Natural killer cell (primary cell): Measurements from ENCODE around the gene WNT6. TPM values are rescaled to one million over a fixed set of nuclear protein-coding genes. Genes with fewer than 3 reads are reported as not detected.

Experiments
- ATAC-seq, 3 donors: fragments of 150-1000 bp in 2 of 3; fragments of 200-7000 bp in 1 of 3; cut with Tn5 transposase; 1 replicate in 1 of 3; 2 replicates in 2 of 3; pipeline ENCODE4 v1.10.0; 2021; ENCODE audit warnings: mild to moderate bottlenecking in 2 of 3, moderate library complexity in 2 of 3
- DNase-seq, 2 donors: peaks; one replicate each; pipeline versions ENCODE4 v3.0.0 to v3.0.0-alpha.2; 2013 to 2021; ENCODE audit warnings: mixed read lengths in 1 of 2
- H3K27ac ChIP-seq: one replicate; pipeline ENCODE4 v1.5.1; 2013; ENCODE audit warnings: mild to moderate bottlenecking, low read length
- H3K27me3 ChIP-seq: one replicate; pipeline ENCODE4 v1.6.1; 2013; ENCODE audit warnings: low read length; ENCODE audit not compliant: control insufficient read depth, insufficient read depth
- H3K36me3 ChIP-seq: one replicate; pipeline ENCODE4 v1.6.1; 2013; ENCODE audit warnings: low read length; ENCODE audit not compliant: control insufficient read depth, insufficient read depth
- H3K4me1 ChIP-seq: one replicate; pipeline ENCODE4 v1.6.1; 2013; ENCODE audit warnings: low read length; ENCODE audit not compliant: control insufficient read depth, insufficient read depth
- H3K4me3 ChIP-seq: one replicate; pipeline ENCODE4 v1.5.1; 2013; ENCODE audit warnings: low read length
- H3K9me3 ChIP-seq: one replicate; pipeline ENCODE4 v1.6.1; 2013; ENCODE audit warnings: low read length; ENCODE audit not compliant: control insufficient read depth, insufficient read depth
- H3K27ac Mint-ChIP-seq, 2 donors: one replicate each; pipeline ENCODE4 v1.8.0; 2022; ENCODE audit warnings: mild to moderate bottlenecking in 2 of 2, mixed read lengths in 2 of 2, moderate library complexity in 1 of 2
- H3K27me3 Mint-ChIP-seq, 2 donors: one replicate each; pipeline ENCODE4 v1.8.0; 2022; ENCODE audit warnings: low read depth in 2 of 2, mixed read lengths in 2 of 2
- H3K36me3 Mint-ChIP-seq: one replicate; pipeline ENCODE4 v1.8.0; 2022; ENCODE audit warnings: mixed read lengths
- H3K4me1 Mint-ChIP-seq, 2 donors: one replicate each; pipeline ENCODE4 v1.8.0; 2022; ENCODE audit warnings: mixed read lengths in 2 of 2
- H3K4me3 Mint-ChIP-seq: one replicate; pipeline ENCODE4 v1.8.0; 2022; ENCODE audit warnings: mild to moderate bottlenecking, moderate library complexity, mixed read lengths
- H3K9me3 Mint-ChIP-seq, 2 donors: one replicate each; pipeline ENCODE4 v1.8.0; 2022; ENCODE audit warnings: mixed read lengths in 2 of 2
- WGBS: methylation state at CpG from one replicate; pipeline ENCODE4 v1.1.7; 2013; ENCODE audit warnings: missing lambda C conversion rate; ENCODE audit not compliant: insufficient coverage; 5-methylcytosine and 5-hydroxymethylcytosine counted together
- intact Hi-C: fragments of 100-400 bp; cut with micrococcal nuclease; formaldehyde crosslinking; loops from one replicate; pipeline ENCODE4 v1.14.2; 2022
- total RNA-seq, 4 donors: library from RNA; stranded (reverse); fragments of 120-200 nt in 1 of 4; gene quantifications; one replicate each; pipeline versions ENCODE4 v1.2.3 to v1.2.4, GENCODE V29; 2013 to 2022
- TF ChIP-seq, protein P1 (sequence below): fragments of 200-600 bp; IDR thresholded peaks from one replicate; pipeline ENCODE4 v1.8.0; 2022; ENCODE audit warnings: antibody characterized with exemption

The WNT6 gene
- total RNA-seq, 3 donors from 2014 or later (not counting 1 experiment from before 2014, with no cell fraction given), result not detected

DNA sequence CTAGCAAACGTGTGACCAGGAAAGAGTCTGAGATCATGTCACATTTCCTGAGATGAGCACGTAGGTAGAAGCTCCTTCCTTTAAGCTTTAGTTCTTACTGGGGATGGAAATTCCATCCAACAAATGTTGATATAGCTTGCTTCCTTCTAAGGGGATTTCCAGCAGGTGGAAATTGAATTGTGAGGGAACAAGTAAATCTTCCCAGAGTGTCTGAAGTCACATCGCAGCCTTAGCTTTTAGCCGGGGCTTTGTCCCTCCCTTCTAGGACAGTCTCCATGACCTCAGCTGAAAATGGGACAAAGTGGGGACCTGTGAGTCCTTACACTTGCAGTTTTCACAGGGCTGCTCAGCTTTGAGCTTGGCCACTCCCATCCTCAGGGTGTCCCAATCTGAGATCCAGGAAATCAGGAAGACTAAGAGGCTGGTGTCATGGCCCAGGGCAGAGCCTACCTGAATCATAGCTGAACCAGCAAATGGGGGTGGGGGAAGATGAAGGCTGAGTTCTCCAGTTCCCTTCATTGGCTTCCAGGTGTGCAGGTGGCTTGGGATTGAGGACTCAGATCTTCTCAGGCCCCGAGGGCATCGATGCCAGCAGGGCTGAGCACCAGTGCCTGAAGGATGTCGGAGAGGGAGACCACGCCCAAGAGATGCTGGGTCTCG is 36.3 kb upstream of the WNT6 start:
- no peaks in the 10 kb centered on the region for H3K9me3 ChIP-seq
- no peak for DNase-seq
- 80% methylated on average over 9 of the region's 9 CpGs for WGBS
- no peaks in the 10 kb centered on the region for H3K4me1 ChIP-seq
- no peaks in the 10 kb centered on the region for H3K36me3 ChIP-seq
- no peak overlapping the region for H3K4me3 ChIP-seq
- H3K27me3 ChIP-seq, result no peaks in the 10 kb centered on the region
- intact Hi-C loops, result no loop called here
- Mint-ChIP-seq H3K36me3 (no peaks in the 10 kb centered on the region), H3K27ac (no peak overlapping the region), H3K27me3 (peaks cover 5 to 9% of the 10 kb centered on the region in 2 donors), H3K4me1 (no peaks in the 10 kb centered on the region), H3K4me3 (no peak overlapping the region), H3K9me3 (no peaks in the 10 kb centered on the region)
- TF ChIP-seq, protein P1, sequence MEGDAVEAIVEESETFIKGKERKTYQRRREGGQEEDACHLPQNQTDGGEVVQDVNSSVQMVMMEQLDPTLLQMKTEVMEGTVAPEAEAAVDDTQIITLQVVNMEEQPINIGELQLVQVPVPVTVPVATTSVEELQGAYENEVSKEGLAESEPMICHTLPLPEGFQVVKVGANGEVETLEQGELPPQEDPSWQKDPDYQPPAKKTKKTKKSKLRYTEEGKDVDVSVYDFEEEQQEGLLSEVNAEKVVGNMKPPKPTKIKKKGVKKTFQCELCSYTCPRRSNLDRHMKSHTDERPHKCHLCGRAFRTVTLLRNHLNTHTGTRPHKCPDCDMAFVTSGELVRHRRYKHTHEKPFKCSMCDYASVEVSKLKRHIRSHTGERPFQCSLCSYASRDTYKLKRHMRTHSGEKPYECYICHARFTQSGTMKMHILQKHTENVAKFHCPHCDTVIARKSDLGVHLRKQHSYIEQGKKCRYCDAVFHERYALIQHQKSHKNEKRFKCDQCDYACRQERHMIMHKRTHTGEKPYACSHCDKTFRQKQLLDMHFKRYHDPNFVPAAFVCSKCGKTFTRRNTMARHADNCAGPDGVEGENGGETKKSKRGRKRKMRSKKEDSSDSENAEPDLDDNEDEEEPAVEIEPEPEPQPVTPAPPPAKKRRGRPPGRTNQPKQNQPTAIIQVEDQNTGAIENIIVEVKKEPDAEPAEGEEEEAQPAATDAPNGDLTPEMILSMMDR, result no peak
- no peak for ATAC-seq
- H3K27ac ChIP-seq, result no peak overlapping the region

DNA sequence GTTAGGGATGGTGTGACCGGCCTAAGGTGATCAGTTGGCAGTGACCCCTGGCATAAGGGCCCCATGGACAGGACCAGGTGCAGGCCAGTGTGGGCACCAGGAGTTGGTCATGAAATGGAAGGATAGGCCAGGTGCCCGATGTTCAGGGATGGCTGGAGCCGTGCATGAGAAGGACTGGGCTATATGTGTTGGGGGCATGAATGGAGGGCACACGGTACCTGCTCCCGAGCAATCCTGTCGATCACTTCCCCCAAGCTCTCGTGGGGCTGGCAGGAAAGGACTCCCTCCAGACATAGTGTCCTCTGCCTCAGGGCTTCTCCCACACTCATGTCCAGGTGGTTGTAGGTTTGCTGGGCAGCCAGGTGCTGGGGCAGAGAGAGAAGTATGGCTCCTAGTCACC is 35.6 kb upstream of the WNT6 start:
- Histone ChIP-seq H3K9me3 (no peaks in the 10 kb centered on the region), H3K36me3 (no peaks in the 10 kb centered on the region), H3K4me1 (no peaks in the 10 kb centered on the region), H3K4me3 (no peak overlapping the region), H3K27me3 (no peaks in the 10 kb centered on the region), H3K27ac (no peak overlapping the region)
- Mint-ChIP-seq H3K9me3 (no peaks in the 10 kb centered on the region), H3K27me3 (peaks cover 5 to 9% of the 10 kb centered on the region in 2 donors), H3K4me1 (no peaks in the 10 kb centered on the region), H3K4me3 (no peak overlapping the region), H3K27ac (no peak overlapping the region), H3K36me3 (no peaks in the 10 kb centered on the region)
- ATAC-seq (no peak), DNase-seq (no peak)
- TF ChIP-seq, protein P1, result no peak
- 84% methylated on average over 7 of the region's 7 CpGs for WGBS
- intact Hi-C loops, result no loop called here

DNA sequence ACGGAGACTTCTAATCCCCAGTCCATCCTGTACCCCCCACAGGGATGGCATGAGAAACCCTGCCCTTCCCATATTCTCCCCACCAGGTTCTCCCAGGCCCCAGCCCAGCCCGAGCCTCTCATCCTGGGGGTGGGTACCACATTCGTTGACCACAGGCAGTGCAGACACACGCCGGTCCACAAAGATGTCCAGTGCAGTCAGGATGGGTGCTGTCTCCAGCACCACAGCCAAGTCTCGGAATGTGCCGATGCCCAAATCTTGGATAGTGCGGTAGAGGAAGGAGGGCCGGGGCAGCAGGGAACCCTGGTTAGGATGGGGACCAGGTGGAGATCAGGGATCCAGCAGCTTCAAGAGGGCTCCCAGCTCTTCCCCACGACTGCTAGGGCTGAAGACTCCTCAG is 32.8 kb upstream of the WNT6 start:
- Histone ChIP-seq H3K27ac (no peak overlapping the region), H3K36me3 (no peaks in the 10 kb centered on the region), H3K4me1 (no peaks in the 10 kb centered on the region), H3K27me3 (no peaks in the 10 kb centered on the region), H3K9me3 (no peaks in the 10 kb centered on the region), H3K4me3 (no peak overlapping the region)
- WGBS, result 87% methylated on average over 10 of the region's 10 CpGs
- DNase-seq (no peak), ATAC-seq (no peak)
- Mint-ChIP-seq H3K4me1 (no peaks in the 10 kb centered on the region), H3K27me3 (peaks cover under 1 to 12% of the 10 kb centered on the region in 2 donors), H3K4me3 (no peak overlapping the region), H3K27ac (no peak overlapping the region), H3K36me3 (no peaks in the 10 kb centered on the region), H3K9me3 (no peaks in the 10 kb centered on the region)
- TF ChIP-seq, protein P1, result no peak
- intact Hi-C loops, result no loop called here
